ENCODE results near the gene DYNLRB2.

DYNLRB2 gene

DNA sequence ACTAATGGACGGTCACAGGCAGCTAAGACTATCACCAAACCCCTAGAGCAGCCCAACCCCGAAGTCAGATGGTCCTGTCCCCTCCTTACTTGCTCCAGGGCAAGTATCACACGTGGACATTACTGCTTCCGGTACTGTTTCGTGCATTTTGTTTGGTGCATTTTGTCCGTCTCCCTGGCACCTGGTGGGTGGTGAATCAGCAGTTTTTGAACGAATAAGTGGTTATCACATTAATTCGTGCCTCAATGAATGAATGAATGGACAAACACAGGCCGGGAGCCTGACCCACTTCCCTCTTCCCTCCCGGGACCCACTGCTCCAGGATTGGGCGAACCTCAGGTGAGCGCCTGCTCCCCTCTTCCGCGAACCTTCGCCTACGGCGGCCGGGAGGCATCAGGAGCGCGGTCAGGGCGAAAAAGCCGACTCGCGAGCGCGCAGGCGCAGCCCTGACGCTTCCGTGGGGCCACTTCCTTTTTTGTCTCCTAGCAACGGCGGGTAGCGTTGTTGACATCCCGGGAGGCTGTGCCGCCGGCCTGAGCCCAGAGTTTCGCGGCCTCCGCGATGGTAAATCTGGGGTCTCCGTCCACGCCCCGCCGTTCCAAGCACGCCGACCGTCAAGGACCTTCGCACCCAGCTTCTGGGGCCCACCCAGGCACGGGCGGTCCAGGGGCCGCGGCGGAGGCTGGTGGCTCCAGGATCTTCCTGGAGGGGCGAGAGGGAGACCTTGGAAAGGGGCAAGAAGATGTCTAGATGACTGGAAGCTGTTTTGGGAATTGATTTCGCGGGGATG, at the start of gene DYNLRB2:
Gene DYNLRB2 (plus strand): TSS at position 478 of the 790 bp plus-strand sequence. CDS start 84 bp downstream, at position 562.
- no peak for TF ChIP-seq ZFX (IDR thresholded peaks at IDR 0.05; ENCODE audit: borderline replicate concordance)
- TF ChIP-seq, protein P1, sequence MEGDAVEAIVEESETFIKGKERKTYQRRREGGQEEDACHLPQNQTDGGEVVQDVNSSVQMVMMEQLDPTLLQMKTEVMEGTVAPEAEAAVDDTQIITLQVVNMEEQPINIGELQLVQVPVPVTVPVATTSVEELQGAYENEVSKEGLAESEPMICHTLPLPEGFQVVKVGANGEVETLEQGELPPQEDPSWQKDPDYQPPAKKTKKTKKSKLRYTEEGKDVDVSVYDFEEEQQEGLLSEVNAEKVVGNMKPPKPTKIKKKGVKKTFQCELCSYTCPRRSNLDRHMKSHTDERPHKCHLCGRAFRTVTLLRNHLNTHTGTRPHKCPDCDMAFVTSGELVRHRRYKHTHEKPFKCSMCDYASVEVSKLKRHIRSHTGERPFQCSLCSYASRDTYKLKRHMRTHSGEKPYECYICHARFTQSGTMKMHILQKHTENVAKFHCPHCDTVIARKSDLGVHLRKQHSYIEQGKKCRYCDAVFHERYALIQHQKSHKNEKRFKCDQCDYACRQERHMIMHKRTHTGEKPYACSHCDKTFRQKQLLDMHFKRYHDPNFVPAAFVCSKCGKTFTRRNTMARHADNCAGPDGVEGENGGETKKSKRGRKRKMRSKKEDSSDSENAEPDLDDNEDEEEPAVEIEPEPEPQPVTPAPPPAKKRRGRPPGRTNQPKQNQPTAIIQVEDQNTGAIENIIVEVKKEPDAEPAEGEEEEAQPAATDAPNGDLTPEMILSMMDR (IDR thresholded peaks at IDR 0.05): no peak
- peak within 1 kb of the TSS; percentile 86 for H3K27ac ChIP-seq

DNA sequence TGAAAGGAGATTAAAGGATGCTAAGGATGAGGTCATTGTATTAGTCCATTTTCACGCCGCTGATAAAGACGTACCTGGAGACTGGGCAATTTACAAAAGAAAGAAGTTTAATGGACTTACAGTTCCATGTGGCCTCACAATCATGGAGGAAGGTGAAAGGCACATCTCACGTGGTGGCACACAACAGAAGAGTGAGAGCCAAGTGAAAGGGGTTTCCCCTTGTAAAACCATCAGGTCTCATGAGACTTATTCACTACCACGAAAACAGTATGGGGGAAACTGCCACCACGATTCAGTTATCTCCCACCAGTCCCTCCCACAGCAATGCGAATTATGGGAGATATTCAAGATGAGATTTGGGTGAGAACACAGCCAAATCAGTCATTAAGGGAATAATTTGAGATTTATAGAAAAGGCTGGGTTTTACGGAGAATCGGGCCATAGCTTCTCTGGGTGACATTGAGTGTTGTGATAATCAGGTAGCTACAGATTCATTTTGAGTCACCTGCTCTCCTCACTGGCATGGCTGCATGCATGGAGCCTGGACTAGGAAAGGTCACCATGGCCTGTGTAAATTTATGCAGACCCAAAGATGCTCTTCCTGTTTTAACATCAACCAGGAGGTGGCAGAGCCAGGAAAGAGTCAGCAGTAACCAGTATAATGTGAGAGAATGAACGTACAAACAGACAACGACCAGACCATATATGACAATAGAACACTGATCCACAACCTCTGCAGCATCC, 40.5 kb upstream of the DYNLRB2 start:
- no peak for TF ChIP-seq ZFX (IDR thresholded peaks at IDR 0.05; ENCODE audit: borderline replicate concordance)
- TF ChIP-seq, protein P1 (IDR thresholded peaks at IDR 0.05): no peak

DNA sequence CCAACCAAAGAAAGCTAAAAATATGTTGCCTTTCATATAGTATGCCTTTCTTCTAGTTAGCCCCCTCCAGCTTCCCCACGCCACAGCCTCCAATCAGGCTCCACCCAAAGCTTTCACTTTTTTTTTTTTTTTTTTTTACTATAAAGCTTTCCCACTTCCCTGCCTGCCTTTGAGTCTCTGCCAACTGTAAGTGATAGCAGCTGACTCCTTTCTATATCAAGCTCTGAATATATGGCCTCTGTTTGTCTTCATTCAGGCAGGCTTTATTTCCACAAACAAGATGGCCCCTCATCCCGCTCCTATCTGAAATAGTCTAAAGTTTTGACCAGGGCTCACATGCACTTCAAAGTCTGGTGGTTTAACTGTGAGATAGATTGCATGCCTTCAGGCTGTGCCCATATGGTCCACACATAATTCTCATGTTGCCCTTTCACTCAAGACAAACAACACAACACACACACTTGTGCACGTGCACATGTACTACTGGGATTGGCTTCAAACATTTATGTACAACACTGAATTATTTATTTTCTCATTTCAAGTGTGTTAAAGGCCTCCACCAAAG, 39.8 kb upstream of the DYNLRB2 start:
- no peak overlapping the region for H3K27ac ChIP-seq
- TF ChIP-seq, protein P1 (IDR thresholded peaks at IDR 0.05): no peak
- no peak for TF ChIP-seq ZFX (IDR thresholded peaks at IDR 0.05; ENCODE audit: borderline replicate concordance)

More for the DNA sequence above, 40.5 kb upstream of the DYNLRB2 start:
- no peak overlapping the region for H3K27ac ChIP-seq

DNA sequence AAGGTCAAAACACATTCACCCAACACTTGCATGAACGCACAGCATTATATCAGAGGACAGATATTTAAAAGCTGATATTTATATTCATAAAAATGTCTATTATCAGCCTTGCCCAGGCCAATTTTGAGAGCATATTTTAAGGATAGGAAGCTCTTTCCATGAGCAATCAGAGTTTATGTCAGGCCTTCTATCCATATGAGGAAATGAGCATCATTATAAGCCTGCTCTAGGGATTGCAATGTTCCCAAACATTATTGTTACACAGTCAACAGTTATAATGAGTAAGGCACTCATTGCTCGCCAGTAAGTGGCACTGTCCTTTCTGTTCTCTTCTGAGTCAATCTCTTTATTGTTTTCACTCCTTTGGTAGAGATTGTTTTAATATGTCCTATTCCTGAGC, 37.7 kb upstream of the DYNLRB2 start:
- H3K27ac ChIP-seq: no peak overlapping the region
- no peak for TF ChIP-seq ZFX (IDR thresholded peaks at IDR 0.05; ENCODE audit: borderline replicate concordance)

DNA sequence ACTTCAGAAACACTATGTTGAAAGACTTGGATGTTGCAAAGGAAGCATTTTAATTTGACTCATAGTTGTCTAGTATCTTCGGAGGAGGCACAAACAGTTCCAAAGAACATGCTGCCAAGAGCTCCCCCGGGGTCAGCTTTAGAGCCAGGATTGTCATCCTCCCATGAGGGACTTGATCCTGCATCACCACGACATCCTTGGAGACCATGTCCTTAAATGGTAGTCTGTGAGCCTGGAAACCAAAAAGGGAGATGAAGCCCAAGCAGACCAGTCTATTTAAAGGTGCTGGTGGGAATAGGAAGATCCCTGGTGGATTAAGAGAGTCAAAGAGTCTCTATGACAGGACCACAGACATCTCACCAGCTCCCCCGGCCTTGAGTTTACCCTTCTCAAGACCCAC, 33.3 kb upstream of the DYNLRB2 start:
- no peak overlapping the region for H3K27ac ChIP-seq
- TF ChIP-seq ZFX (IDR thresholded peaks at IDR 0.05; ENCODE audit: borderline replicate concordance): no peak
- TF ChIP-seq, protein P1 (IDR thresholded peaks at IDR 0.05): no peak

DNA sequence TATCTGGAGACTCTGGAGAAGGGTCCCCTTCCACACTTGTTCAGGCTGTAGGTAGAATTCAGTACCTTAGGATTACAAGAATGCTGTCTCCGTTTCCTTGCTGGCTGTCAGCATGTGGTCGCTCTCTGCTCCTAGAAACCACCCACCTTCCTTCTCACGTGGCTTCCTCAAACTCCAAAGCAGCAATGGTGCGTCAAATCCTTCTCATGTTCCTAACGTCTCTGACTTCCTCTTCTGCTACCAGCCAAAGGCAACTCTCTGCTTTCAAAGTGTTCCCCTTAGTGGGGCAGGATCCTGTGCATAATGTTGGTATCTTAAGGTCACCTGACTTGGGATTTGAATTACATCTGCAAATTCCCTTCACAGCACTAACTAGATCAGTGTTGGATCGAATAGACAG, 30.9 kb upstream of the DYNLRB2 start:
- H3K27ac ChIP-seq: no peak overlapping the region

More for the DNA sequence above, 30.9 kb upstream of the DYNLRB2 start:
- no peak for TF ChIP-seq ZFX (IDR thresholded peaks at IDR 0.05; ENCODE audit: borderline replicate concordance)
- TF ChIP-seq, protein P1 (IDR thresholded peaks at IDR 0.05): no peak
